ENCODE measurements around the gene RNF4. TPM values are rescaled to one million over a fixed set of nuclear protein-coding genes. Genes with fewer than 3 reads are reported as not detected.
A peak's percentile ranks its signal among the peaks of the same experiment; 100 is the strongest.
"Not testable (repeated sequence)": the region's sequence is repeated elsewhere in the genome, so short reads cannot be mapped to it uniquely, and the experiment has no call there.

The RNF4 gene
- total RNA-seq, 1 donor from 2014 or later, result 95.4 TPM

DNA sequence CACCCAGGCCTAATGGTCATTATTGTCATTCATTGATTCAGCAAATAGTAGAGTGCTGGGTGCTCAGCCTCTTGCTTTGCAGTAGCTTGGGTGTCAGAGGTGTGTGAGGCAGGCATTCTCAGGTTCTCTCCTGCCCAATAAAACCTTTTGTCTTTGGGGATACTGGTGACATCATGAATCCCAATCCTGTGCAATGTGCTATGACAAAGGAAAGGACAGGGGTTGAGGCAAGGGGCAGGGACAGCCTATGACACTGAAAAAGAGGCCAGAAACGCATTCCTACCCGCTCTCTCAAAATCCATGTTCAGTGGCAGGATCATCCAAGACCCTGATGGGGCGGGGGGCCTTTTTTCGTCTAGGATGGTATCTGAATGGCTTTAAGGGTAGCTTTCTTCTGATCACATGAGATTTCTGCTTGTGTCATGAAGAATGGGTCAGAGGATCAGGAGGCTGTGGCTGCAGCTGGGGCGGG, 66.0 kb downstream of the RNF4 start:
- no peak for DNase-seq
- H3K36me3 Mint-ChIP-seq (ENCODE audit: low read depth), result peaks cover 7% of the 10 kb centered on the region
- peak overlapping the region; percentile 92 for H3K4me3 Mint-ChIP-seq
- intact Hi-C loops (cut with micrococcal nuclease), result loop anchor here (2.0 to 10.0 kb wide), 5 partner anchors 157 to 822 kb away; partner anchors contain the start of genes ADD1, HAUS3, POLN and SLBP
- H3K4me1 Mint-ChIP-seq, result peaks cover 11% of the 10 kb centered on the region
- peaks cover 1% of the 10 kb centered on the region for H3K27me3 Mint-ChIP-seq
- H3K9me3 Mint-ChIP-seq, result no peaks in the 10 kb centered on the region
- peak overlapping the region; percentile 95 for H3K27ac Mint-ChIP-seq

DNA sequence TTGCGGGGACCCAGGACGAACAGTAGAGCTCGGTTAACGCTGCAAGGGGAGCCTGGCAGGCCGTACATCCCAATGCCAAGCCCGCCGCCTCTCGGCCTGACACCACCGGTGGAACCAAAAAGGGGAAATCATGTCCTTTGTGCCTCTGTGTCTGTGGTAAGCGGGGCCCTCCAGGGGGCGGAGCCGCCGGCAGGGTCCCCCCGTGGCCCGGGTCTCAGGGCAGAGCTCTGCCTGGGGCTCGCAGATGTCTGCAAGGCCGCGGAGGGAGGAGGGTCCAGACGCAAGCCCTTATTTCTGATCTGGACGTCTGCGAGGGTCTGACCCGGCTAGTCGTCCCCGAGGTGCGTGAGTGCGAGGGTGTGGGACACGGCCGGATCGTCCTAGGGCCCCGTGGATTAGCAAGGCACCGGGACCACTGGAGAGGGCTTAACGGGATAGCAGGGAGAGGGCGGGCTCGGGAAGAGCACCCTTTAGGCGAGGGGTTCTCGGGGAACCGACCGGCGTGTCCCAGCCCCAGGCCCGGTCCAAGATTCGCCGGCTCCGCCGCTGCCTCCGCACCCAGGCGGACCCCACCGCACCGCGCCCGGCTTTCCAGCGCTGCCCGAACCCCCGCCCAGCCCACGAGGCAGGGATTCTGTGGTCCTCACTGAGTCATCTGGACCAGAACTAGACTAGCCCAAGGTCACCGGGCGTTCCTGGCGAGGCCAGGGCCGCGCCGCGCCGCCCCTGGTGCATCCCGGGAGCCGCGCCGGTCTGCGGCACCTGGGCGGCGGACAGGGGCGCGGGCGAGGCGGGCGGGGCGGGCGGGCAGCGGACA, 66.7 kb downstream of the RNF4 start:
- no peaks in the 10 kb centered on the region for H3K9me3 Mint-ChIP-seq
- H3K4me3 Mint-ChIP-seq, result peak overlapping the region; percentile 92
- intact Hi-C loops (cut with micrococcal nuclease), result loop anchor here (1.0 to 10.0 kb wide), 11 partner anchors 35 to 823 kb away; partner anchors contain the start of genes ADD1, CFAP99, HAUS3 and MXD4
- peak overlapping the region; percentile 95 for H3K27ac Mint-ChIP-seq
- H3K27me3 Mint-ChIP-seq, result peaks cover 1% of the 10 kb centered on the region
- peak; percentile 86 for DNase-seq
- H3K36me3 Mint-ChIP-seq (ENCODE audit: low read depth), result peaks cover 7% of the 10 kb centered on the region
- peaks cover 11% of the 10 kb centered on the region for H3K4me1 Mint-ChIP-seq

DNA sequence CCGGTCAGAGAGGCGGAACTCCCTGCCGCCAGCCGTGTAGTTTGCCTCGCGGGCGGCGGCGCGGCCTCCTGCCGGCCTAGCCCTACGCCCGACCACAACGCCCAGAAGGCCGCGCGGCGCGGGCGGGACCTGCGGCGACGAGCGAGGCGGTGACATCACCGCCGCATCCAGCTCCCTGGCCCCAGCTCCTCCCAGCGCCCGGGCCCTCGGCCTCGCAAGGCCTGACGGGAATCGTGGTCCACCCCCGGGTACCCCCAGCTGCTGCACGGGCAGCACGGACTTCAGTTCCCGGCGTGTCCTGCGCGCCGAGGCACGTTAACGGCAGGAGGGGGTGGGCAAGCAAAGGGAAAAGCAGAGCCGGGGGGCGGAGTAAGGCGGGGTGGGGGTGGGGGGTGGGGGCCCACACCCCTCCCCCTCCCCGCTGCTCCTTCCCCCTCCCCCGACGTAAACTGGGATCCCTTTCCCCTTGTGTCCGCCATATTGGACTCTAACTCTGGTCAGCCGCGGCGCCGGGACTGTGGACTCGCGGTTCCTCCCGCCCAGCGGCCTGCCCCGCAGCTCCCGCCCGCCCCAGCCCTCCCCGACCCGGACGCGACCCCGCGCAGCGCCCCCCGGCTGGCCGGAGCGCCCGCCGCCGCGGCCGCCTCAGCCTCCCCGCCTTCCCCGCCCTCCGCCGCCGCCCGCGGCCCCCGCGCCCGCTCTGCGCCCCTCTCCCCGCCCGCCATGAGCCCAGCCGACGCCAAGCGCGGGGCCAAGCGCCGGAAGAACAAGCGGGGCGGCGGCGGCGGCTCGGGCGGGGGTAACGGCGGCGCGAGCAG, 67.5 kb downstream of the RNF4 start, which contains the start of gene FAM193A:
FAM193A (plus strand) TSS at position 455 of the 818 bp plus-strand sequence; CDS start at position 724, 269 bp downstream.
- Mint-ChIP-seq H3K27ac (peak within 1 kb of the TSS; percentile 95), H3K9me3 (no peaks in the 10 kb centered on the region), H3K4me1 (peaks cover 11% of the 10 kb centered on the region), H3K4me3 (peak within 1 kb of the TSS; percentile 92), H3K27me3 (no peaks in the 10 kb centered on the region), H3K36me3 (ENCODE audit: low read depth) (peaks cover 7% of the 10 kb centered on the region)
- peak; percentile 100 for DNase-seq
- intact Hi-C loops (cut with micrococcal nuclease), result loop anchor here (1.0 to 10.0 kb wide), 10 partner anchors 34 to 527 kb away; partner anchors contain the start of genes ADD1, CFAP99, HAUS3 and MXD4

DNA sequence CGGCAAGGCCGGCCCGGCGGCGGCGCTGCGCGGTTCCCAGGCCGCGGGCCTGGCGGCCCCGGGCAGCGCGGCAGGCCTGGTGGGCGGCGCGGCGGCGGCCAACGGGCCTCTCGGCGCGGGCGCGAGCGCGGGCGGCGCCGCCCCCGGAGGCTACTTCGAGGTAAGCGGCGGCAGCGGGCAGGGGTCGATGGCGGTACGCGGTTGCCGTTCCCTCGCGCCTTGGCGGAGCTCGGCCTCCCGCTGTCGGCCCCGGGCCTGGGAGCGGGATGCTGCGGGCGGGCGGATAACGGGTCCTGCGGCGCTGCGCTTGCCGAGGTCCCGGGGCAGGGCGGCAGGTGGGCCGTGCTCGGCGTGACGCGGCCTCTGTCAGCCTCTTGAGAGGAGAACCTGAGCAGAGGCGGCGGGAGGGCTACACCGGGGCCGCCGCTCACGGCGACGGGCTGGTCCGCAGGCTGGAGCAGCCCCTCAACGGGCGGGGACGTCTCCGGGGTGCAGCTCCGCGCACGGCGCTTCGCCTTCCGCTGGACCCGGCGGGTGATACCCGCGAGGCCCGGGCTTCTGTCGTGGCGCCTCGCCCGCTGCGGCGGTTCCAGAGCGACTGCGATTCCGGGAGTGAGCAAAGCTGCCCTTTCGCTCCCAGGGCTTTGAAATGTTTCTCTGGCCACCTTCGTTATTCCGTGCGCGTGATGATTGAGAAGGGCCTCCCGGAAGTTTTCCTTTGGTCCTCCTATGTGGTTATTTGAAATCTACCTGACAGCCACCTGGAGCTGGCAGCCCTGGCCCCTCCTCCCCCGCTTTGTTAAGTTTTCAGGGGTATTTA, 68.3 kb downstream of the RNF4 start:
- peak overlapping the region; percentile 87 for H3K27ac Mint-ChIP-seq
- no peaks in the 10 kb centered on the region for H3K27me3 Mint-ChIP-seq
- H3K36me3 Mint-ChIP-seq (ENCODE audit: low read depth), result peaks cover 7% of the 10 kb centered on the region
- peaks cover 11% of the 10 kb centered on the region for H3K4me1 Mint-ChIP-seq
- intact Hi-C loops (cut with micrococcal nuclease), result loop anchor here (2.0 to 10.0 kb wide), 6 partner anchors 34 to 400 kb away; partner anchors contain the start of genes ADD1, HAUS3, MXD4 and POLN
- H3K4me3 Mint-ChIP-seq, result peak overlapping the region; percentile 92
- DNase-seq, result peak; percentile 86
- H3K9me3 Mint-ChIP-seq, result no peaks in the 10 kb centered on the region

DNA sequence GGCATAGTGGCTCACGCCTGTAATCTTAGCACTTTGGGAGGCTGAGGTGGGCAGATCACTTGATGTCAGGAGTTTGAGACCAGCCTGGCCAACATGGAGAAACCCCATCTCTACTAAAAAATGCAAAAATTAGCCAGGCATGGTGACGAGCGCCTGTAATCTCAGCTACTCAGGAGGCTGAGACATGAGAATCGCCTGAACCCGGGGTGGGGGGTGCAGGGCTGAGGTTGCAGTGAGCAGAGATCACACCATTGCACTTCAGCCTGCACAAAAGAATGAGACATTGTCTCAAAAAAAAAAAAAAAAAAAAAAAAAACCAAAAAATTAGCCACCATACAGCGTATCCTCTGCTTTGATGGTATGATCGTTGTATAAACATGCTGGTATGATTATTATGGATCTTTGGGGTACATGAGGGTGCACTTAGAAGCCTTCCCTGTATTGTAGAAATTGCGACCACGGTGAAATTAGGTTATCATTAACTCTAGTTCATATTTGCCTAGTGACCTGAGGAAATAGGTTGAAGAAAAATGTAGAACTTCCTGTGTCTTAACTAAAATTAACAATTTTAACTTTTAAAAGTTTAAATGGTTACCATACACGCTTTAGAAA, 74.8 kb downstream of the RNF4 start:
- H3K27me3 Mint-ChIP-seq; H3K27ac Mint-ChIP-seq; DNase-seq; H3K4me3 Mint-ChIP-seq; intact Hi-C loops (cut with micrococcal nuclease); H3K9me3 Mint-ChIP-seq: not testable (repeated sequence)
- Mint-ChIP-seq H3K4me1 (peaks cover 14% of the 10 kb centered on the region), H3K36me3 (ENCODE audit: low read depth) (peaks cover 12% of the 10 kb centered on the region)

DNA sequence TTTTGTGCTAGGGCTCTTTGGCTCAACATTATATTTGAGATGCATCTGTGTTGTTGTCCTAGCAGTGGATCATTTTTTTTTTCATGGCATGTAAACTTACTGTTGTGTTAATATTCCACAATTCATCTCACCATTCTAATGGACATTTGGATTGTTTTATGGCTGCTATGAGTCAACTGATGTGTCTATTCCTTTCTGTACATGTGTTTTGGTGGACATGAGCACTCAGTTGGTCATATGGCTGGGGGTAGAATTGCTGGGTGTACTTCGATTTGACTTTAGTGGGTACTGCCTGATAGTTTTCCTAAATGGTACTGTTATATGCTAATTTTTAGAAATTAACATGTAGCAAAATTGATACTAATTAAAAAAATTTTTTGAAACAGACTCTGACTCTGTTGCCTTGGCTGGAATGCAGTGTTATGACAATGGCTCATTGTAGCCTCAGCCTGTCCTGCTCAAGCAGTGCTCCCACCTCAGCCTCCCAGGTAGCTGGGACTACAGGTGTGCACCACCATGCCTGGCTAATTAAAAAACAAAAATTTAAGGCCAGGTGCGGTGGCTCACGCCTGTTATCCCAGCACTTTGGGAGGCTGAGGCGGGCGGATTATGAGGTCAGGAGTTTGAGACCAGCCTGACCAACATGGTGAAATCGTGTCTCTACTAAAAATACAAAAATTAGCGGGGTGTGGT, 76.6 kb downstream of the RNF4 start:
- intact Hi-C loops (cut with micrococcal nuclease), result no loop called here
- Mint-ChIP-seq H3K4me3 (no peak overlapping the region), H3K27ac (no peak overlapping the region), H3K4me1 (peaks cover 10% of the 10 kb centered on the region), H3K36me3 (ENCODE audit: low read depth) (peaks cover 9% of the 10 kb centered on the region), H3K9me3 (no peaks in the 10 kb centered on the region), H3K27me3 (no peaks in the 10 kb centered on the region)
- DNase-seq, result no peak

DNA sequence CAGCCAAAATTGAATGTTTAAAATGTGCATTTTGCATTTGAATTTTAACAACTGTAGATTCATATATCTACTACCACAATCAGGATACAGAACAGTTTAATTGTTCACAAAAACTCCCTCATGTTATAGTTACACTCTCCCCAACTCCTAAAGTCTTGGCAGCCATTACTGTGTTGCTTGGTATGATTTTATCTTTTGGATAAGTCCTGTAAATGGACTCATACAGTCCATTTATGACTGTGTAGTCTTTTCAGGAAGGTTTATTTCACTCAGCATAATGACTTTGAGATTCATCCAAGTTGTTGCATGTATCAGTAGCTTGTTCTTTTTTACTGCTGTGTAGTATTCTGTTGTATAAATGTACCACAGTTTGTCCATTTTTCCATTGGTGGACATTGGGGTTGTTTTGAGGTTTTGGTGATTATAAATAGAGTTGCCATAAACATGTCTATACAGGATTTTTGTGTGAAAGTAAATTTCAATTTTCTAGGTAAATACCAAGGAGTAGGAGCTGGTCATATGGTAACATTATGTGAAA, 77.4 kb downstream of the RNF4 start:
- no peak overlapping the region for H3K27ac Mint-ChIP-seq
- H3K4me3 Mint-ChIP-seq, result no peak overlapping the region
- H3K36me3 Mint-ChIP-seq (ENCODE audit: low read depth), result peaks cover 9% of the 10 kb centered on the region
- no peaks in the 10 kb centered on the region for H3K9me3 Mint-ChIP-seq
- intact Hi-C loops (cut with micrococcal nuclease), result no loop called here
- DNase-seq, result no peak
- peaks cover 11% of the 10 kb centered on the region for H3K4me1 Mint-ChIP-seq
- no peaks in the 10 kb centered on the region for H3K27me3 Mint-ChIP-seq

DNA sequence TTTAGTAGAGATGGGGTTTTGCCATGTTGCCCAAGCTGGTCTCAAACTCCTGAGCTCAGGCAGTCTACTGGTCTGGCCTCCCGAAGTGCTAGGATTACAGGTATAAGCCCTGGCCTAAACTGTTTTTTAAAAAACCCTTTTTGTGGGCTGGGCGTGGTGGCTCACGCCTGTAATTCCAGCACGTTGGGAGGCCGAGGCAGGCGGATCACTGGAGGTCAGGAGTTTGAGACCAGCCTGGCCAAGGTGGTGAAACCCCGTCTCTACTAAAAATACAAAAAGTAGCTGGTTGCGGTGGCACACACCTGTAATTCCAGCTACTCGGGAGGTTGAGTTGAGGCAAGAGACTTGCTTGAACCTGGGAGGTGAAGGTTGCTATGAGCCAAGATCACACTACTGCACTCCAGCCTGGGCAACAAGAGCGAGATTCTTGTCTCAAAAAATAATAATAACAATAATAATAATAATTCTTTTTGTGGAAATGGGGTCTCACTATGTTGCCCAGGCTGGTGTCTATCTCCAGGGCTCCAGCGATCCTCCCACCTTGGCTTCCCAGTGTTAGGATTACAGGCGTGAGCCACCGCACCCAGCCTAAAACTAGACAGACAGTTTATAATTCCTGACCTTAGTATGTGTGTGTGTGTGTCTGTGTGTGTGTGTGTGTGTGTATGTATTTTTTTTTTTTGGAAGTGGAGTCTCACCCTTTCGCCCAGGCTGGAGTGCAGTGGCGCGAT, 78.2 kb downstream of the RNF4 start:
- H3K27ac Mint-ChIP-seq; H3K4me3 Mint-ChIP-seq; H3K9me3 Mint-ChIP-seq; H3K36me3 Mint-ChIP-seq (ENCODE audit: low read depth); intact Hi-C loops (cut with micrococcal nuclease); H3K27me3 Mint-ChIP-seq; DNase-seq: not testable (repeated sequence)
- peaks cover 13% of the 10 kb centered on the region for H3K4me1 Mint-ChIP-seq

DNA sequence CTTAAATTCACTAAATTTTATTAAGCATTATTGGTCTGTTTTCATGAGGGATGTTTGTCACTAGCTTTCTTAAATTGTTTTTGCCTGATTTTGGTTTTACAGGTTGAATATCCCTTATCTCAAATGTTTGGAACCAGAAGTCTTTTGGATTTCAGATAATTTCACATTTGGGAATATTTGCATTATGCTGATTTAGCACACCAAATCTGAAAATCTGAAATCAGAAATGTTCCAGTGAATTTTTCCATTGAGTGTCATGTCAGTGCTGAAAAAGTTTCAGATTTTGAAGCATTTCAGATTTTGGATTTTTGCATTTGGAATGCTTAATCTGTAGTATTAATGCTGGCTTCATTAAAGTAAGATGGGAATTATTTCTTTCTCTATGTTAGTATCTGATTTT, 82.2 kb downstream of the RNF4 start:
- no peak overlapping the region for H3K4me3 Mint-ChIP-seq
- no peaks in the 10 kb centered on the region for H3K27me3 Mint-ChIP-seq
- H3K27ac Mint-ChIP-seq, result peak overlapping the region; percentile 41
- intact Hi-C loops (cut with micrococcal nuclease), result no loop called here
- H3K4me1 Mint-ChIP-seq, result peaks cover 12% of the 10 kb centered on the region
- no peak for DNase-seq
- H3K36me3 Mint-ChIP-seq (ENCODE audit: low read depth), result peaks cover 4% of the 10 kb centered on the region
- no peaks in the 10 kb centered on the region for H3K9me3 Mint-ChIP-seq

DNA sequence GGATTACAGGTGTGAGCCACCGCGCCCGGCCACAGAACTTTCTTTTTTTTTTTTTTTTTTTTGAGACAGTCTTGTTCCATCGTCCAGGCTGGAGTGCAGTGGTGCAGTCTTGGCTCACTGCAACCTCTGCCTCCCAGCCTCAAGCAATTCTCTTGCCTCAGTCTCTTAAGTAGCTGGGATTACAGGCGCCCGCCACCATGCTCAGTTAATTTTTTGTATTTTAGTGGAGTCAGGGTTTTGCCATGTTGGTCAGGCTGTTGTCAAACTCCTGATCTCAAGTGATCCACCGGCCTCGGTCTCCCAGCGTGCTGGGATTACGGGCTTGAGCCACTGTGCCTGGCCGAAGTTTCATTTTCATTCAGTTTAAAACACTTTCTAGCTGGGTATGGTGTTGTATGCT, 83.9 kb downstream of the RNF4 start:
- Mint-ChIP-seq H3K4me3 (no peak overlapping the region), H3K9me3 (no peaks in the 10 kb centered on the region), H3K27ac (no peak overlapping the region), H3K36me3 (ENCODE audit: low read depth) (no peaks in the 10 kb centered on the region), H3K4me1 (peaks cover 9% of the 10 kb centered on the region), H3K27me3 (no peaks in the 10 kb centered on the region)
- intact Hi-C loops (cut with micrococcal nuclease), result no loop called here
- DNase-seq, result no peak

DNA sequence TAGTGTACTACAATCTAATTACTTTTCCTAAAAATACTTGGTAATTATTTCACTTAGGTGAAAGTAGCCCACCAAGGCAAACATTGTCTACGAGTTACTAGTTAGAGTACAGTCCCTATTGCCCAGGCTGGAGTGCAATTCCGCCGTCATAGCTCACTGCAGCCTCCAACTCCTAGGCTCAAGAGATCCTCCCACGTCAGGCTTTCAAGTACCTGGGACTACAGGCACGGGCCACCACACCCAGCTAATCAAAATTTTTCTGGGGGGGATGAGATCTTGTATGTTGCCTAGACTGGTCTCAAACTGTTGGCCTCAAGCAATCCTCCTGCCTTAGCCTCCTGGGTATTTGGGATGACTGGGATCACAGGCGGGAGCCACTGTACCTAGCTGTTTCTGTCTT, 89.4 kb downstream of the RNF4 start:
- H3K27ac Mint-ChIP-seq, result no peak overlapping the region
- no peaks in the 10 kb centered on the region for H3K27me3 Mint-ChIP-seq
- no peak overlapping the region for H3K4me3 Mint-ChIP-seq
- no peak for DNase-seq
- no peaks in the 10 kb centered on the region for H3K9me3 Mint-ChIP-seq
- intact Hi-C loops (cut with micrococcal nuclease), result no loop called here
- peaks cover 7% of the 10 kb centered on the region for H3K4me1 Mint-ChIP-seq
- H3K36me3 Mint-ChIP-seq (ENCODE audit: low read depth), result peaks cover 8% of the 10 kb centered on the region

DNA sequence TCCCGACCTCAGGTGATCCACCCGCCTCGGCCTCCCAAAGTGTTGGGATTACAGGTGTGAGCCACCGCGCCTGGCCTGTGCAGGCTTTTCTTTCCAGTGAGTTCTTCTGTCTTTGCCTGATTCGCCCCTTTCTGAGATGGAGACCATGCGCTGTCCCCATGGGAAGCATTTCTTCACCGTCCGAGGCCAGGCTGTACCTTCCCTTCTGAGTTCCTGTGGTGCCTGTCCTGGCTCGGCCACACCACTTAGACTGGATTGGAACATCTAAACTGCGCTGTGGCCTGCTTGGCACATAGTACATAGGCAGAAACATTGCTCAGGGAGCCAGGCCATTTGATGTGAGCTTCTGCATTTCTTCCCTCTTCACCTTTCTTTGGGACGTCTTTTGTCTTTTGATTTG, 91.3 kb downstream of the RNF4 start:
- Mint-ChIP-seq H3K9me3 (no peaks in the 10 kb centered on the region), H3K4me1 (peaks cover 5% of the 10 kb centered on the region), H3K4me3 (no peak overlapping the region), H3K27me3 (no peaks in the 10 kb centered on the region), H3K27ac (no peak overlapping the region), H3K36me3 (ENCODE audit: low read depth) (peaks cover 11% of the 10 kb centered on the region)
- DNase-seq, result no peak
- intact Hi-C loops (cut with micrococcal nuclease), result no loop called here
